ENCODE data around the gene URB2.
"Not testable (repeated sequence)": the region's sequence is repeated elsewhere in the genome, so short reads cannot be mapped to it uniquely, and the experiment has no call there.

Gene URB2

GRCh38 chr1:229614701-229615100, 11.3 kb upstream of the URB2 start:
- DNase-seq: no peak

GRCh38 chr1:229617351-229618100, 8.5 kb upstream of the URB2 start:
- no peak for DNase-seq

GRCh38 chr1:229619002-229619401, 7.0 kb upstream of the URB2 start:
- DNase-seq: no peak

GRCh38 chr1:229619614-229620013, 6.4 kb upstream of the URB2 start:
- DNase-seq: no peak

GRCh38 chr1:229620876-229621275, 5.2 kb upstream of the URB2 start:
- no peak for DNase-seq

GRCh38 chr1:229621663-229622062, 4.4 kb upstream of the URB2 start:
- no peak for DNase-seq

- DNase-seq: not testable (repeated sequence)
Observed at GRCh38 chr1:229622641-229623120, 3.4 kb upstream of the URB2 start.

GRCh38 chr1:229623225-229623624, 2.8 kb upstream of the URB2 start:
- no peak for DNase-seq

- DNase-seq: no peak
Observed at GRCh38 chr1:229623838-229624237, 2.2 kb upstream of the URB2 start.

- no peak for DNase-seq
Observed at GRCh38 chr1:229624521-229625070, 1.5 kb upstream of the URB2 start.

GRCh38 chr1:229625071-229625914, 754 bp upstream of the URB2 start:
- peak; percentile 76 for DNase-seq

GRCh38 chr1:229627003-229627402, 956 bp downstream of the URB2 start:
- DNase-seq: no peak

- no peak for DNase-seq
Observed at GRCh38 chr1:229629261-229629660, 3.2 kb downstream of the URB2 start.

- DNase-seq: no peak
Observed at GRCh38 chr1:229631148-229631547, 5.1 kb downstream of the URB2 start.

- DNase-seq: no peak
Observed at GRCh38 chr1:229631966-229632365, 5.9 kb downstream of the URB2 start.

GRCh38 chr1:229636042-229636441, 10.0 kb downstream of the URB2 start:
- no peak for DNase-seq

GRCh38 chr1:229637746-229638145, 11.7 kb downstream of the URB2 start:
- no peak for DNase-seq

GRCh38 chr1:229640455-229640854, 14.4 kb downstream of the URB2 start:
- DNase-seq: no peak

- no peak for DNase-seq
Observed at GRCh38 chr1:229641306-229641705, 15.3 kb downstream of the URB2 start.

GRCh38 chr1:229642376-229642775, 16.3 kb downstream of the URB2 start:
- DNase-seq: no peak

GRCh38 chr1:229642970-229643369, 16.9 kb downstream of the URB2 start:
- no peak for DNase-seq

GRCh38 chr1:229643996-229644745, 18.1 kb downstream of the URB2 start:
- DNase-seq: no peak

Measured in retina (tissue), 1 donor.